ENCODE measurements around the gene SP140.
A peak's percentile ranks its signal among the peaks of the same experiment; 100 is the strongest.
"Not testable (repeated sequence)": the region's sequence is repeated elsewhere in the genome, so short reads cannot be mapped to it uniquely, and the experiment has no call there.

The SP140 gene

DNA sequence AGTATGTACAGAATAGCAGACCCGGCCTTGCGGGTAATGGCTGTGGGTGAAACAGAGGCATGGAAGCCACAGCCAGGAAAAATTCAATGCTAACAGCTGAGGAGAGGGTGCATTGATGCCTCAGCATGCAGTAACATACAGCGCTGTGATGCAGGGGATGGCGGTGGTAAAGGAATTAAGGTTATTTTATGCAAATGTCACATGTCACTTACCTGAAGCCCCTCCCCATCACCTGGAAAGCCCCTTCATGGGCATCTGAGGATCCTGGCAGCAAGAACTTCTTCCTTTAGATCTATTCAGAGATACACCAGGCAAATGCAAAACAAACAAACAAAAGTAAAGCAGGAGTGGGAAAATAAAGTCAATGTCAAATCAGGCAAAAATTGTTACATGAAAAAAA, 4.0 kb upstream of the SP140 start:
- in situ Hi-C loops (cut with HindIII; ENCODE audit: low pct_ligation_motif_present, low pct_unique_long_range_greater_than_20kb, low sequenced_read_pairs), result no loop called here
- DNase-seq, result no peak

DNA sequence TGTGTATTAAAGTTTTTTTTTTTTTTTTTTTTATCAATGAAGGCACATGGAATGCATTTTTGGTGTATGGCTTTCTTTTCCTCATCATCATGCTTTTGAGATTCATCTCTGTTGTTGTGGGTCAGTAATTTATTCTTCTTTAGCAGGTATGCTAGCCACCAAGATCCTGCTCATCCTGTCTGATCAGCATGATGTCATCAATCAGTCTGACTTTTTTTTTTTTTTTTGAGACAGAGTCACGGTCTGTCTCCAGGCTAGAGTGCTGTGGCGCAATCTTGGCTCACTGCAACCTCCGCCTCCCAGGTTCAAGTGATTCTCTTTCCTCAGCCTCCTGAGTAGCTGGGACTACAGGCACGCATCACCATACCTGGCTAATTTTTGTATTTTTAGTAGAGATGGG, 2.7 kb upstream of the SP140 start:
- DNase-seq; in situ Hi-C loops (cut with HindIII; ENCODE audit: low pct_ligation_motif_present, low pct_unique_long_range_greater_than_20kb, low sequenced_read_pairs): not testable (repeated sequence)

DNA sequence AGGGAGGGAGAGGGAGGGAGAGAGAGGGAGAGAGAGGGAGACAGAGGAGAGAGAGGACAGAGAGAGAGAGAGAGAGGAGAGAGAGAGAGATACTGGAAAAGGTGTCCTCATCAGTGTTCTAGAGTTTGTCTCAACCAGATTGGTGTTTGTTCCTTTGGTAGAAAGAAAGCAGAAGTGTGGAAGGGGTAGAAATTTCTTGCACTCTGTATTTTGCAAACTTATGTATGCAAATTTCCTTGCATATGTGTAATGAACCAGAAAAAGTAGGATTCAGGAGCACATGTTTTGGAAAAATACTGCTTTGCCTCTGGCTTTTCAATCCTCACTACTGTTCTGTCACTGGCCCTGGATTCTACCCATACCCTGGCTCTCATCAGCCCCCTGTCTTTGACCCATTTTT, 1.1 kb upstream of the SP140 start:
- in situ Hi-C loops (cut with HindIII; ENCODE audit: low pct_ligation_motif_present, low pct_unique_long_range_greater_than_20kb, low sequenced_read_pairs), result no loop called here

DNA sequence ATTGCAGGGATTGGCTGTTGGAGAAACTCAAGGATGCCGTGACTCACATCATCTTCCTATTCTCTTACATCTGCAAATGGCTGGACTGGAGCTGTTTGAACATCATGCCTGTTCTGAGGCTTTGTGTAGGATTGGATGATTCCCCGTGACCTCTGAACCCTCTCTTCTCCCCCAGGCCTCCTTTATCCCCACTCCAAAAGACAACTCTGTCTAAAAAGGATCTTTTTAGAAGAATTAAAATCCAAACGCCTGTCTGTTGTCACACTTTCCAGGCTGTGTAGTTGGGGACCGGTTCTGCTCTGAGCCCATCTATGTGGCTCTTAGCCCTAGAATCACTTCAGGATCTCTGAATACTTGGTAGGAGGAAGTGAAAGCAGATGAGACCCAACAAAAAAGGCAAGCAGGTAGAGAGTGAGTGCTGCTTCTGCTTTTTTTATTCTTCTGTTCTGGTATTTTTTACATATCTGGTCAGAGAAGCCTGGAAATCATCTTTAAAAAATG, 565 bp downstream of the SP140 start:
- in situ Hi-C loops (cut with HindIII; ENCODE audit: low pct_ligation_motif_present, low pct_unique_long_range_greater_than_20kb, low sequenced_read_pairs), result no loop called here
- DNase-seq, result no peak

More for the DNA sequence above, 1.1 kb upstream of the SP140 start:
- no peak for DNase-seq

DNA sequence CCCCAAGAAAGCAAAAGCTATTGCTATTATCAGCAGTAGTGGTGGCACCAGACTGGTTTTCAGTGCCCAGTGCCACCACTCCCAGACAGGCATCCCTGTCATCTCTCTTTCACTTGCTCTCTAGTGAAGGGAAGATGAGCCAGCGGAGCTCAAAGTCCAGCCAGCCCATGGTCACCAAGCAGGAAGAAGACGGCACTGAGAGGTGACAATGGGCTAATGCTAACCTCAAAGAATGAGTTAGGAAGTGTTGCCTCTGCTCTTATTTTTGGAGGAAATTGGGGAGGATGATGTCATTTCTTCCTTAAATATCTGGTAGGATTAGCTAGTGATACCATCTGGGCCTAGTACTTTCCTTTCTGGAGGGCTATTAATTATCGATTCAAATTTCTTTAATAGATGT, 1.7 kb downstream of the SP140 start:
- in situ Hi-C loops (cut with HindIII; ENCODE audit: low pct_ligation_motif_present, low pct_unique_long_range_greater_than_20kb, low sequenced_read_pairs), result no loop called here
- no peak for DNase-seq

DNA sequence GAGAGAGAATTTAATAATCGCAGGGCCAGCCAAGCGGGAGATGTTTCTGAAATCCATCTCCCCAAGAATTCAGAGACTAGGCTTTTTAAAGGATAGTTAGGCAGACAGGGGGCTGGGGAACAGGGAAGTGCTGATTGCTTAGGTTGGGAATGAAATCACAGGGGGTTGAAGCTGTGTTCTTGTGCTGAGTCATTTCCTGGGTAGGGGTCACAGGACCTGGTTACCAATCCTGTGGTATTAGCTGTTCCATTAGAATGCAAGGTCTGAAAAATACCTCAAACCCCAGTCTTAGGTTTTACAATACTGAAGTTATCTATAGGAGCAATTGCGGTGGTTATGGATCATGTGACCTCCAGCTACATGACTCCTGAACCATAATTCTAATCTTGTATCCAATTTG, 4.6 kb downstream of the SP140 start:
- peak; percentile 99 for DNase-seq
- in situ Hi-C loops (cut with HindIII; ENCODE audit: low pct_ligation_motif_present, low pct_unique_long_range_greater_than_20kb, low sequenced_read_pairs), result no loop called here

DNA sequence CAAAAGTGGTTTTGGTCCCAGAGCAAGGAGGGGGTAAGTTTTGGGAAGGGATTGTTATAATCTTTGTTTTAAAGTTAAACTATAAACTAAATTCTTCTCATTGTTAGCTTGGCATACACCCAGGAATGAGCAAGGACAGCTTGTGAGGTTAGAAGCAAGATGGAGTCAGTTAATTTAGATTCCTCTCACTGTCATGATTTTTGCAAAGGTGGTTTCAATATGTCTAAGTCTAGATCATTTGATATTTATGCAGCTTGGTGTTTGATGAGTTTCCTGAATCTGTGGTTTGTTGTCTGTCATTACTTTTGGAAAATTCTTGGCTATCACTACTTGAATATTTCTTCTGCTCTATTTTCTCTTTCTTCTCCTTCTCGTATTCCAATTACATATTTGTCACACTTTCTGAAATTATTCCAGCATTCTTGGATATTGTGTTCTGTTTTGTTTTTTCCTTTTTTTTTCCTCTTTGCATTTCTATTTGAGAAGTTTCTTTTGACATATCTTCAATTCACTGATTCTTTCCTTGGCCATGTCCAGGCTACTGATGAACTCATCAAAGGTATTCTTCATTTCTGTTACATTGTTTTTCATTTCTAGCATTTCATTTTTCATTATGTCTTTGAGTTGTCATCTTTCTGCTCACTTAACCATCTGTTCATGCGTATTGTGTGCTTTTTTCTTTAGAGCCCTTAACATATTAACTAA, 5.1 kb downstream of the SP140 start:
- no peak for DNase-seq
- in situ Hi-C loops (cut with HindIII; ENCODE audit: low pct_ligation_motif_present, low pct_unique_long_range_greater_than_20kb, low sequenced_read_pairs), result no loop called here

DNA sequence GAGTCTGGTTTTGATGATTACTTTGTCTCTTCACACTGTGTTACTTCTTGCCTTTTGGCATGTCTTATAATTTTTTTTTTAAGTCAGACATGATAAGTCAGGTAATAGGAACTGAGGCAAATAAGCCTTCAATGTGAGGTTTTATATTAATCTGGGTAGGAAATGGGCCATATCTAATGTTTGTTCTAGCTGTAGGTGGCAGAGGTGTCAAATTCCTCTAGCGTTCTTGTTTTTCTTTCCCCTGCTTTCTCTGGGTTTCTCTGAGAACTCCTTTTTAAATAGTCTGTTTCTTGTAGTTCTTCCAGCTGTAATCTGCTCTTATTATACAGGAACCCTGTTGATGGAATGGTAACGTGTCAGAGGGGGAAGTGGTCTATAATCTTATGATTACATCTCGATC, 5.7 kb downstream of the SP140 start:
- in situ Hi-C loops (cut with HindIII; ENCODE audit: low pct_ligation_motif_present, low pct_unique_long_range_greater_than_20kb, low sequenced_read_pairs), result no loop called here
- peak; percentile 73 for DNase-seq

DNA sequence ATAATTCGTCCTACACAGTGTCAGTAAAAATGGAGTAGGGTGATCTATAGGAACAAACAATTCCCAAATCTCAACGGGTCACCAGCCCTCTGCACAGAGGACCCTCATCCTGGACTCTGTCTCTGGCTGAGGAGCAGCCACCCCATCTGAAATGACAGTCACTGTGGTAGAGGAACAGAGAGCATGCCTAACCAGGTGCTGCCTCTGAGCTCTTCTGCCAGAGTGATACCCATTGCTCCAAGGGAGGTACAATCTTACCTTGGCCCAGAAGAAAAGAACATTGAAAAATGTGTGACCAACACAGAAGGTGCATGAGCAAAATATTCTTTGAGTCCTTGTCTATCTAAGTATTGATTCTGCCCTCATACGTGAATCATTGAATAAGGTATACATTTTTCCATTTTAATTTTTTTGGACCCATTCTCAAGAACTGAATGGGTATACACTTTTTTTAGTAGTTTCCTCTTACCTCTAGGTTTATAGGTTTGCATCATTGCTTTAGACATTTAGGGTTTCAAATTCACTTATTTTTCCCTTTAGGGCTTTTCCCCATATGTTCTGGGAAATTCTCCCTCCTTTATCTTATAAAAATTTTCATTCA, 8.7 kb downstream of the SP140 start:
- in situ Hi-C loops (cut with HindIII; ENCODE audit: low pct_ligation_motif_present, low pct_unique_long_range_greater_than_20kb, low sequenced_read_pairs), result no loop called here
- no peak for DNase-seq

DNA sequence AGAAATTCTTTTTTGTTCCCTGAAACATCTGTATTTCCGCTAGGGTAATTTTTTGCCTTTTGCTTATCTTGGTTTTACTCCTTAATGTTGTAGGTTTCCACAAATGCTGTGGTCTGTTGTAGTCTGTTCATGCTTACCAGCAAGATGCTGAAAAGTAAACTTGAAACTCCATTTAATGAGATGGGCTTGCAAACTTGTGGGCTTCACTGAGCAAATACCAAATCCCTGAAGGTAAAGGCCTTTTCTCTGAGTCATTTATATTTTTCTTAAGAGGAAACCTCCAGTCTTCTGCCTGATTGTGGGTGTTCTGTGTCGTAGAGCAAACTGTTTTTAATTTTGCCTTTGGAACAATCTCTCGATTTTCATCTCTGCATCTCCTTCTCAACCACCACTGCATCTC, 9.3 kb downstream of the SP140 start:
- peak; percentile 8 for DNase-seq
- in situ Hi-C loops (cut with HindIII; ENCODE audit: low pct_ligation_motif_present, low pct_unique_long_range_greater_than_20kb, low sequenced_read_pairs), result no loop called here

DNA sequence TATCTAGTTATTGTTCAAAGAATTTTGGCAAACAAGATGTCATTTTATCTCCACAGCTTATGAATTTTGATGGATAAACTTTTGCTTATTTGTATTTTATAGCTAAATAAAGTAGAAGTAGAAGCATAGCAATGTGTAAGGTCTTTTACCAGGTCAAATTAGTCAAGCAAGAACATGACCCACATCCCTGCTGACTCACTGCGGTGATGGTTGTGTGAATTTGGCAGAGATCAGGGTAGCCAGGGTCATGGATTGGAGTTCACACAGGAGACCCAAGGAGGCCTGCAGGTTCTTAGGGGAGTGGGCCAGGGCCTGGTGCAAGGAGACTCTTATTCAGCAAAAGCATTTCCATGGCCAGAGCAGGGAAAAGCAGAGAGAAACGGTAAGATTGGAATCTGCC, 18.7 kb downstream of the SP140 start:
- DNase-seq, result peak; percentile 34
- in situ Hi-C loops (cut with HindIII; ENCODE audit: low pct_ligation_motif_present, low pct_unique_long_range_greater_than_20kb, low sequenced_read_pairs), result no loop called here

DNA sequence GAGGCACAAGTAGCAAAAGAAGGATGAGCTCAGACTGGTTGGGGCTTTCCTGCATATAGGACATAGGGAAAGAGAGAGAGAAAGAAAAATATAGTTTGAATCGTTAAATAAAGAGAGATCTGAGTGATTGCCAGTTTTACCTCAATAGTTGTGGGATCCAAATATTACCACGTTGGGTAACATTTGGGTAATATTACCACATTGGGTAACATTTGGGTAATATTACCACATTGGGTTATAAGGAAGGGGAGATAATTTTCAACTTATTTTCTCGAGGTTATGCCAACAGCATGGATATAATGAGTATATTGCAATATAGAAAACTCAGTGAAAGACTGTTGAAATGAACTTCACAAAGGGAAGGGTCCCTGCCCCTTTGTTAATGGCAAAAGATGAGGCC, 20.7 kb downstream of the SP140 start:
- no peak for DNase-seq
- in situ Hi-C loops (cut with HindIII; ENCODE audit: low pct_ligation_motif_present, low pct_unique_long_range_greater_than_20kb, low sequenced_read_pairs), result no loop called here

DNA sequence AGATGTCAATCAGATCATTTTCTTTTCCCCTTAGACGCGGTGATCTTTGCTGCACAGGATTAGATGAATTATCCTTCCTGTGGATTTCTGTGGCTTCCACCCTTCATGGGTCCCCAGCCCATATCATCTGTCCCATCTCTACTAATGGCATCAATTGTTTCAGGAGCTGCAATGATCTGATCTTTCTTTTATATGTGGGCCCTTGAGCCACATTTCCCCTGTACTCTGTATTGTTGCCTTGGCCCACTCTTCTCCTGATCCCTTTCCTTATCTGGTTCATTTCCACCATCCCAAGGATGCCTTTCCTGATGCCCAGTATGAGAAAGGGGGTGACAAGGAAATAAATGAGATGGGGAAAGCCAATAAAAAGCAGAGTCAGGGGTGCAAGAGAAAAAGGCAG, 24.7 kb downstream of the SP140 start:
- DNase-seq, result no peak
- in situ Hi-C loops (cut with HindIII; ENCODE audit: low pct_ligation_motif_present, low pct_unique_long_range_greater_than_20kb, low sequenced_read_pairs), result no loop called here

DNA sequence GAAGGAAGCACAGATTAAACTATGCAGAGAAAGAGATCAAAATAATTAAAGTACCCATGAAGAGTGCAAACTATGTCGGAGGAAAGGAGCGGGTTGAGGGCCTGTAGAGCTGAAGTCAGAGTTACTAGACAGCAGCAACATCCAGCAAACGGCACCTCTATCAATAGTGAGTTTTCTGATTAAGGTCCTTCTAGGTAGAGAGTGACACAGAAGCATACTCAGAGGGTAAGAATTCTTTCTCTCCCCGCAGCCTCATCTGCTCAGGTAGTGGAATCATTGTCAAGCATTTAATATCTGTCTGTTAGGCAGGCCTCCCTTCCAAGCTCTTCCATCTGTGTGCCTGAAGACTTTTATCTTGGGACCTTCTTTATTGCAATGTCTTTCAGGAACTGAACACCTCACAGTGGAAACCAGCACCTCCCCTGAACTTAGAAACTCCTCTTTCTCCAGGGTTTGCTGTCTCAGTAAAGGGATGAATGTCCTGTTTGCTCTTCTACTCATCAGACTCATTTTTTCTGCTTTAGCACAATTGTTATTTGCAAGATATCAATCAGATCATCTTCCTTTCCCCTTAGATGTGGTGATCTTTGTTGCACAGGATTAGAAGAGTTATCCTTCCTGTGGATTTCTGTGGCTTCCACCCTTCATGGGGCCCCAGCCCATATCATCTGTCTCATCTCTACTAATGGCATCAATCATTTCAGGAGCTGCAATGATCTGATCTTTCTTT, 28.8 kb downstream of the SP140 start:
- in situ Hi-C loops (cut with HindIII; ENCODE audit: low pct_ligation_motif_present, low pct_unique_long_range_greater_than_20kb, low sequenced_read_pairs), result no loop called here
- DNase-seq, result no peak

DNA sequence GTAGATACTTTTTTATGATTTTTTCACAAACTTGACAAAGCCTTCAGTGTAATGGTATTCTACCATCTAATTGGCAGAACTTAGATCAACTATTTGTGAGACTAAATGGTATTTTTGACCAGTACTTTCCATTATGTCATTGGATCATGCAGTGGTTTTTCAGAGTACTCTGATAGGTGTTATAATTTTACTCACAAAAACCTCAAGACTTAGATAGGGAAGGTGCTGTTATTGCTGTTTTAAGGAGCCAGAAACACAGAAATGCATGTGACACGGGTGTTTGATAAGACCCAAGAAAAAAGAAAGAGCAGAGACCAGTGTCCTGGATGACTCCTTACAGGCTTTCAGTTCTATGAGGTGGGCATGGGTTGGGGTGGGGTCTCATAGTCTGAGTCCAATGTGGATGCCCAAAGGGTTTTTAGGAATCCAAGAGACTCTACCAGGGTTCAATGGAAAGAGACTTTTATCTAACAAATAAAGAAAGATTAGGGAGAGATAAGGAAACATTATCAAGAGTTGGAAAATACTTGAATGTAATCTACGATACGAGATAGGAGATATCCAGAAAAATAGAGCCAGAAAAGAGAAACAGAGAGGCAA, 31.3 kb downstream of the SP140 start:
- in situ Hi-C loops (cut with HindIII; ENCODE audit: low pct_ligation_motif_present, low pct_unique_long_range_greater_than_20kb, low sequenced_read_pairs), result no loop called here

DNA sequence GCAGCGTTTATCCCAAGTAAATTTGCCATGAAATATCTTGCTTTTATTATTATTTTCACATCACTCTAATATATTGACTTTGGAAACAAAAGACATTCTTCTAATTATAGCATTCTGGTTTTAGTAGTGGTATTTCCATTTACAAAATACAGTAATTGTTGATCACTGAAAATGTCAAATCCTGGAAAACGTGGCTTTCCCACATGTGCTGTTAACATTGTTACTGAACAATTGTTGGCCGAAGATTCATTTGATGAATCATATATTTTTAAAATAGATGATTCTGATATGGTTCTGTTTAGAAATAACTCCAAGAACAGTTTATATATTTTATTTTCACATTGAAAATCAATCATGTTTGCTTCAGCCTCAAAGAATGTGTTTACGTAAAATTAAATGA, 32.9 kb downstream of the SP140 start:
- no peak for DNase-seq
- in situ Hi-C loops (cut with HindIII; ENCODE audit: low pct_ligation_motif_present, low pct_unique_long_range_greater_than_20kb, low sequenced_read_pairs), result no loop called here

More for the DNA sequence above, 31.3 kb downstream of the SP140 start:
- no peak for DNase-seq

DNA sequence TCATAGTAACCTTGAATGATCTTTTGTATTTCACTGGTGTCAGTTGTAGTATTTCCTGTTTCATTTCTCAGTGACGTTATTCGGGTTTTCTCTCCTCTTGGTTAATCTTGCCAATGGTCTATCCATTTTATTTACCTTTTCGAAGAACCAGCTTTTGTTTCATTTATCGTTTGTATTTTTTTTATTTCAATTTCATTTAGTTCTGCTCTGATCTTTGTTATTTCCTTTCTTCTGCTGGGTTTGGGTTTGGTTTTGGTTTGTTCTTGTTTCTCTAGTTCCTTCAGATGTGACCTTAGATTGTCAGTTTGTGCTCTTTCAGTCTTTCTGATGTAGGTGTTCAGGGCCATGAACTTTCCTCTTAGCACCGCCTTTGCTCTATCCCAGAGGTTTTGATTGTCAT, 36.7 kb downstream of the SP140 start:
- DNase-seq, result no peak
- in situ Hi-C loops (cut with HindIII; ENCODE audit: low pct_ligation_motif_present, low pct_unique_long_range_greater_than_20kb, low sequenced_read_pairs), result no loop called here

DNA sequence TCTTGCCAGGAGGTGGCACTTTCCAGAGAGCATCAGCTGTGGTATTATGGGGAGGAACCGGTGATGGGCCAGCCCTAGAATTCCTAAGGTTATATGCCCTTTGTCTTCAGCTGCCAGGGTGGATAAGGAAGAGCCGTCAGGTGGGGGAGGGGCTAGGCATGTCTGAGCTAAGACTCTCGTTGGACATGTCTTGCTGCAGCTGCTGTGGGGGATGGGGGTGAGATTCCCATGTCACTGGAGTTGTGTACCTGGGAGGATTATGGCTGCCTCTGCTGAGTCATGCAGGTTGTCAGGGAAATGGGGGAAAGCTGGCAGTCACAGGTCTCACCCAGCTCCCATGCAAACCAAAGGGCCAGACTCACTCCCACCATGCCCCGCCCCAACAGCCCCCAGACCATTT, 39.4 kb downstream of the SP140 start:
- DNase-seq; in situ Hi-C loops (cut with HindIII; ENCODE audit: low pct_ligation_motif_present, low pct_unique_long_range_greater_than_20kb, low sequenced_read_pairs): not testable (repeated sequence)

DNA sequence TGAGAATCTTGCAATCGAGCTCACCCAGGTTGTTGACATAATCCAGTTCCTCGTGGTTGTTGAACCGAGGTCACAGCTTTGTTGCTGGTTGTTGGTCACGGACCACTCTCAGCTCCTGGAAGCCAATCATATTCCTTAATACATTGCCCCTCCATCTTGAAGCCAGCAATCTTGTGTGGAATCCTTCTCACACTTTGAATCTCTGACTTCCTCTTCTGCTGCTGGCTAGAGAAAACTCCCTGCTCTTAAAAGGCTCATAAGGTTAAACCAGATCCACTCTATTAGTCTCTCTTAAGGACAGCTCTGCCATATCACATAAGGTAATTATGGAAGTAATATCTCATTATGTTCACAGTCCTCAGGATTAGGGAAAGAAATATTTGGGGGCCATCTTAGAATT, 41.1 kb downstream of the SP140 start:
- in situ Hi-C loops (cut with HindIII; ENCODE audit: low pct_ligation_motif_present, low pct_unique_long_range_greater_than_20kb, low sequenced_read_pairs), result no loop called here
- no peak for DNase-seq

All from ACHN (cell line).